Testis (tissue), 3 donors: ENCODE data around the gene KLHL29. TPM values are rescaled to one million over a fixed set of nuclear protein-coding genes. Genes with fewer than 3 reads are reported as not detected.
A peak's percentile ranks its signal among the peaks of the same experiment; 100 is the strongest.

Experiments
- DNase-seq: peaks from one replicate; pipeline ENCODE4 v3.0.0-alpha.2; 2019
- H3K27ac ChIP-seq, 2 donors: fragments of 200-600 bp; sonication (generic); one replicate each; pipeline ENCODE4 v1.5.1; 2019
- H3K27me3 ChIP-seq: fragments of 200-600 bp; sonication (generic); one replicate; pipeline ENCODE4 v1.5.1; 2019
- H3K36me3 ChIP-seq: fragments of 200-600 bp; sonication (generic); one replicate; pipeline ENCODE4 v1.5.1; 2017; ENCODE audit warnings: low read depth; ENCODE audit errors: missing control alignments
- H3K4me1 ChIP-seq: fragments of 200-600 bp; sonication (generic); one replicate; pipeline ENCODE4 v1.5.1; 2019
- H3K4me3 ChIP-seq, 2 donors: fragments of 200-600 bp; sonication (generic); one replicate each; pipeline ENCODE4 v1.5.1; 2017 to 2019
- H3K9me3 ChIP-seq: fragments of 200-600 bp; sonication (generic); one replicate; pipeline ENCODE4 v1.5.1; 2017
- CTCF ChIP-seq, 3 experiments: fragments of 450-650 bp in 2 of 3; fragments of 200-600 bp in 1 of 3; sonication (generic) in 1 of 3; IDR thresholded peaks; one replicate each; pipeline ENCODE4 v1.5.1; 2016 to 2019; ENCODE audit warnings: antibody characterized with exemption in 3 of 3, mild to moderate bottlenecking in 2 of 3, moderate library complexity in 1 of 3
- POLR2A ChIP-seq: fragments of 450-650 bp; IDR thresholded peaks from one replicate; pipeline ENCODE4 v1.6.1; 2017; ENCODE audit warnings: antibody characterized with exemption, mild to moderate bottlenecking, moderate library complexity
- WGBS, 2 donors: methylation state at CpG; one replicate each; pipeline ENCODE4 v1.1.5; 2018; 5-methylcytosine and 5-hydroxymethylcytosine counted together
- intact Hi-C: fragments of 100-400 bp; cut with DNase I; formaldehyde crosslinking; loops from one replicate; pipeline ENCODE4 v1.15.1; 2023; ENCODE audit warnings: low total_unique reads
- polyA plus RNA-seq: library from polyadenylated mRNA; stranded (reverse); fragments of 350-450 nt; fragmentation: Illumina TruSeq; extraction: RNeasy Lipid Tissue Mini Kit (QIAGEN cat#74804); gene quantifications from one replicate; pipeline ENCODE4 v1.2.3, GENCODE V29; 2014; ENCODE audit warnings: low read depth, low replicate concordance; ENCODE audit not compliant: insufficient read depth
- total RNA-seq, 2 donors: library from RNA; depleted of rRNA; stranded (reverse); fragments of >200 nt; gene quantifications; one replicate each; pipeline ENCODE4 v1.2.3, GENCODE V29; 2016

The KLHL29 gene
- total and polyA plus RNA-seq, 3 donors from 2014 or later = 3.3 to 10.9 (median 7.9) TPM

GRCh38 chr2:23385351-23385747 is 370 bp downstream of the KLHL29 start:
- H3K36me3 ChIP-seq = no peaks in the 10 kb centered on the region
- peak; percentile 21 for DNase-seq
- peak overlapping the region; percentile 62 to 64 for H3K4me3 ChIP-seq
- no peaks in the 10 kb centered on the region for H3K27me3 ChIP-seq
- WGBS, 2 donors = 0% methylated on average over 45 of the region's 52 CpGs; no CpG with 5 or more reads in 1 of the 2 donors
- TF ChIP-seq CTCF (IDR thresholded peaks at IDR 0.05) = no peak
- TF ChIP-seq POLR2A = no peak
- intact Hi-C loops = no loop called here
- H3K4me1 ChIP-seq = no peaks in the 10 kb centered on the region
- no peaks in the 10 kb centered on the region for H3K9me3 ChIP-seq
- peak overlapping the region in 1 of 2 donors; percentile 24 for H3K27ac ChIP-seq

DNA sequence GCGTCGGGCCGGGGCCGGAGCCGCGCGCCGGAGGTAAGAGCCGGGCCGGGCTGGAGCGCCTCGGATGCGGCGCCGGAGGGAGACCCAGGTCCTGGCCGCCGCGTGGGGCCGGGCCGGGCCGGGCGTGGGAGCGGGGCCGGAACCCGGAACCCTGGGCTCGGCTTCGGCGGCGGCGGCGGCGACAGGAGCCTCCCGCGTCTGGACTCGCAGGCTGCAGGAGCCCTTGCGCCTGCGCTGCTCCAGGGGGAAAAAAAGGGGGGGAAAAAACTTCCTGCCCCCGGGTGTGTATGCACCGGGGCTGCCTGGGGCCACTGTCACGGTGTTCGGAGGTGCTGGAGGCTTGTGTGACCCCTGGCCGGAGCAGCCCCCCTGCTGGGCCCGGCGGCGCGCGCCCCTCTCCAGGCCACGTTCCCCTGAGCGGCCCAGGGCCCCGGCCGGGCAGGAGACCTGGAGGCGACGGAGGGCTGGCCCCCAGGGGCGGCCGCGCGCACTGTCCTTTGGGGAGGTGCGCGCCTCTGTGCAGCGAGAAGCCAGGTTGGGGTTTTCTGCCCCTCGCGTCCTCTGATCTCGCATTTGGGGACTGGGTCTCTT is 864 bp downstream of the KLHL29 start:
- H3K4me3 ChIP-seq = peak overlapping the region; percentile 62 to 64
- no peaks in the 10 kb centered on the region for H3K4me1 ChIP-seq
- no peaks in the 10 kb centered on the region for H3K36me3 ChIP-seq
- peak overlapping the region in 1 of 2 donors; percentile 24 for H3K27ac ChIP-seq
- DNase-seq = no peak
- 2% methylated on average over 9 to 37 of the region's 63 CpGs for WGBS, 2 donors
- no peaks in the 10 kb centered on the region for H3K9me3 ChIP-seq
- intact Hi-C loops = no loop called here
- TF ChIP-seq CTCF (IDR thresholded peaks at IDR 0.05) = no peak
- TF ChIP-seq POLR2A = no peak
- H3K27me3 ChIP-seq = no peaks in the 10 kb centered on the region

GRCh38 chr2:23386339-23387220 is 1.6 kb downstream of the KLHL29 start:
- Histone ChIP-seq H3K9me3 (no peaks in the 10 kb centered on the region), H3K27me3 (no peaks in the 10 kb centered on the region), H3K27ac (no peak overlapping the region), H3K4me3 (peak overlapping the region; percentile 62 to 64), H3K36me3 (no peaks in the 10 kb centered on the region), H3K4me1 (no peaks in the 10 kb centered on the region)
- intact Hi-C loops = no loop called here
- TF ChIP-seq CTCF (IDR thresholded peaks at IDR 0.05) (no peak), POLR2A (no peak)
- 1 to 2% methylated on average over 55 to 88 of the region's 91 CpGs for whole genome bisulfite sequencing, 2 donors
- peak; percentile 48 for DNase-seq

GRCh38 chr2:23387221-23387550 is 2.2 kb downstream of the KLHL29 start:
- 5 to 11% methylated on average over 9 of the region's 9 CpGs for whole genome bisulfite sequencing, 2 donors
- H3K9me3 ChIP-seq = no peaks in the 10 kb centered on the region
- no peak overlapping the region for H3K27ac ChIP-seq
- no peaks in the 10 kb centered on the region for H3K4me1 ChIP-seq
- no peaks in the 10 kb centered on the region for H3K36me3 ChIP-seq
- DNase-seq = no peak
- H3K27me3 ChIP-seq = no peaks in the 10 kb centered on the region
- peak overlapping the region; percentile 62 to 64 for H3K4me3 ChIP-seq
- TF ChIP-seq POLR2A = no peak
- TF ChIP-seq CTCF (IDR thresholded peaks at IDR 0.05) = no peak
- intact Hi-C loops = no loop called here
